ENCODE results near the gene HOXD4.

The HOXD4 gene

GRCh38 chr2:176186024-176186423, 34.7 kb downstream of the HOXD4 start:
- H3K4me3 ChIP-seq (ENCODE audit: low read depth, low read length): no peak overlapping the region
- in situ Hi-C loops (cut with HindIII; ENCODE audit: low sequenced_read_pairs): no loop called here
- no peak for DNase-seq (ENCODE audit: low read depth, low spot score)
- no peak for TF ChIP-seq CTCF (IDR thresholded peaks at IDR 0.05; ENCODE audit: low read depth, low read length)

- TF ChIP-seq CTCF (IDR thresholded peaks at IDR 0.05; ENCODE audit: low read depth, low read length): no peak
- peak overlapping the region; percentile 49 for H3K4me3 ChIP-seq (ENCODE audit: low read depth, low read length)
- in situ Hi-C loops (cut with HindIII; ENCODE audit: low sequenced_read_pairs): no loop called here
- no peak for DNase-seq (ENCODE audit: low read depth, low spot score)
Observed at GRCh38 chr2:176187200-176187898, 36.0 kb downstream of the HOXD4 start.

- in situ Hi-C loops (cut with HindIII; ENCODE audit: low sequenced_read_pairs): no loop called here
- no peak for DNase-seq (ENCODE audit: low read depth, low spot score)
- no peak for TF ChIP-seq CTCF (IDR thresholded peaks at IDR 0.05; ENCODE audit: low read depth, low read length)
- peak within 1 kb of the TSS; percentile 49 for H3K4me3 ChIP-seq (ENCODE audit: low read depth, low read length)
Observed at GRCh38 chr2:176187899-176188773, 36.8 kb downstream of the HOXD4 start, which contains the start of gene HOXD1. HOXD1 (plus strand) TSS chr2:176188668; CDS start chr2:176188802, 134 bp downstream.

GRCh38 chr2:176188774-176189680, 37.7 kb downstream of the HOXD4 start:
- no peak for DNase-seq (ENCODE audit: low read depth, low spot score)
- in situ Hi-C loops (cut with HindIII; ENCODE audit: low sequenced_read_pairs): no loop called here
- no peak for TF ChIP-seq CTCF (IDR thresholded peaks at IDR 0.05; ENCODE audit: low read depth, low read length)
- H3K4me3 ChIP-seq (ENCODE audit: low read depth, low read length): peak overlapping the region; percentile 49

GRCh38 chr2:176189681-176190641, 38.6 kb downstream of the HOXD4 start:
- no peak for DNase-seq (ENCODE audit: low read depth, low spot score)
- no peak overlapping the region for H3K4me3 ChIP-seq (ENCODE audit: low read depth, low read length)
- in situ Hi-C loops (cut with HindIII; ENCODE audit: low sequenced_read_pairs): no loop called here
- TF ChIP-seq CTCF (IDR thresholded peaks at IDR 0.05; ENCODE audit: low read depth, low read length): no peak

Data from astrocyte of the spinal cord (primary cell).